HepG2 (cell line): ENCODE measurements around the gene LLGL1. TPM values are rescaled to one million over a fixed set of nuclear protein-coding genes. Genes with fewer than 3 reads are reported as not detected.
A peak's percentile ranks its signal among the peaks of the same experiment; 100 is the strongest.

Experiments
- ATAC-seq: fragments of 200-7000 bp; cut with Tn5 transposase; 3 replicates; pipeline ENCODE4 v1.9.1; 2020; ENCODE audit warnings: mild to moderate bottlenecking, moderate library complexity
- BruUV-seq: library from RNA; stranded (reverse); fragments of 400-500 nt; replicated peaks from 2 replicates; lab custom pipeline; 2021; lab: Mats Ljungman, UMichigan
- CTCF ChIA-PET: fragments of 300-600 bp; formaldehyde crosslinking; extraction: SDS; loops from one replicate; lab custom pipeline; 2021; ENCODE audit warnings: low total read pairs, inconsistent platforms, low intra/inter-chr PET ratio; lab: Yijun Ruan, JAX
- POLR2A ChIA-PET: fragments of 350-600 bp; sonication (Branson Sonifier 250); formaldehyde crosslinking; loops from one replicate; lab custom pipeline; 2020; ENCODE audit warnings: antibody characterized with exemption, inconsistent platforms; lab: Yijun Ruan, JAX
- DNase-seq: peaks from one replicate; pipeline ENCODE4 v3.0.0-alpha.2; 2015; ENCODE audit warnings: low spot score
- FAIRE-seq: peaks from 3 replicates; lab custom pipeline; 2011; peaks lifted over from hg19 to GRCh38; lab: Jason Lieb, UNC
- H2AFZ ChIP-seq: one replicate; pipeline ENCODE4 v1.6.1; 2011; ENCODE audit warnings: low read length, inconsistent platforms
- H3K27ac ChIP-seq: fragments of 300-600 bp; 3 replicates; pipeline ENCODE4 v1.8.0; 2011; ENCODE audit warnings: mixed run types, mild to moderate bottlenecking, mixed read lengths, low read length, inconsistent platforms; ENCODE audit not compliant: insufficient read depth; ENCODE audit errors: extremely low read length
- H3K27me3 ChIP-seq, 2 experiments: fragments of 200-600 bp in 1 of 2; 2 replicates in 1 of 2; 3 replicates in 1 of 2; pipeline versions ENCODE4 v1.6.0 to v1.8.0; 2011; ENCODE audit warnings: low read length in 2 of 2, mild to moderate bottlenecking in 2 of 2, moderate library complexity in 2 of 2, inconsistent platforms in 1 of 2; ENCODE audit not compliant: insufficient read depth in 2 of 2, control insufficient read depth in 1 of 2
- H3K36me3 ChIP-seq, 2 experiments: fragments of 200-600 bp in 1 of 2; replicated peaks in 1 of 2; 2 replicates in 1 of 2; 3 replicates in 1 of 2; pipeline versions ENCODE4 v1.5.1 to v1.8.0; 2011; ENCODE audit warnings: low read length in 2 of 2, inconsistent platforms in 1 of 2; ENCODE audit not compliant: insufficient read depth in 2 of 2, control insufficient read depth in 1 of 2
- H3K4me1 ChIP-seq: 2 replicates; pipeline ENCODE4 v1.5.1; 2012; ENCODE audit warnings: low read length, inconsistent platforms; ENCODE audit not compliant: insufficient read depth
- H3K4me2 ChIP-seq: 2 replicates; pipeline ENCODE4 v1.6.0; 2011; ENCODE audit warnings: low read depth, low read length, inconsistent platforms
- H3K4me3 ChIP-seq, 3 experiments: fragments of 200-600 bp in 1 of 3; sonication (generic), shearing (Covaris generic) in 1 of 3; replicated peaks in 1 of 3; 2 replicates each; pipeline ENCODE4 v1.5.1; 2011 to 2016; ENCODE audit warnings: low read length in 3 of 3, inconsistent platforms in 2 of 3, low read depth in 2 of 3, mild to moderate bottlenecking in 2 of 3, control low read depth in 1 of 3, mixed read lengths in 1 of 3; ENCODE audit not compliant: insufficient read depth in 1 of 3
- H3K79me2 ChIP-seq: one replicate; pipeline ENCODE4 v1.6.1; 2011; ENCODE audit warnings: low read length, inconsistent platforms; ENCODE audit not compliant: insufficient read depth
- H3K9ac ChIP-seq: 2 replicates; pipeline ENCODE4 v1.6.0; 2011; ENCODE audit warnings: mild to moderate bottlenecking, low read depth, low read length, inconsistent platforms; ENCODE audit not compliant: insufficient read depth
- H3K9me3 ChIP-seq: 2 replicates; pipeline ENCODE4 v1.5.1; 2012; ENCODE audit warnings: mild to moderate bottlenecking, low read length
- H4K20me1 ChIP-seq: 2 replicates; pipeline ENCODE4 v1.6.0; 2011; ENCODE audit warnings: inconsistent platforms, mild to moderate bottlenecking, low read length, moderate library complexity; ENCODE audit not compliant: insufficient read depth
- AKAP8 ChIP-seq: sonication (generic); formaldehyde crosslinking; IDR thresholded peaks from 2 replicates; pipeline ENCODE4 v1.5.1; 2020; ENCODE audit warnings: mild to moderate bottlenecking, missing genetic modification reagents
- FOSL2 ChIP-seq: sonication (generic); formaldehyde crosslinking; IDR thresholded peaks from 2 replicates; pipeline ENCODE4 v1.4.0; 2020; ENCODE audit warnings: missing genetic modification reagents
- GATAD1 ChIP-seq: IDR thresholded peaks from 2 replicates; pipeline ENCODE4 v1.6.1; 2016; ENCODE audit warnings: missing genetic modification reagents, missing compliant biosample characterization
- IRX3 ChIP-seq: sonication (generic); formaldehyde crosslinking; IDR thresholded peaks from 2 replicates; pipeline ENCODE4 v1.8.1; 2023; ENCODE audit warnings: mild to moderate bottlenecking, low read depth, missing genetic modification reagents, borderline replicate concordance
- ZBTB38 ChIP-seq: sonication (generic); formaldehyde crosslinking; IDR thresholded peaks from 2 replicates; pipeline ENCODE4 v1.5.1; 2020; ENCODE audit warnings: mild to moderate bottlenecking, missing genetic modification reagents
- ZNF3 ChIP-seq: IDR thresholded peaks from 2 replicates; pipeline ENCODE4 v1.7.0; 2017; ENCODE audit warnings: inconsistent platforms
- ZNF558 ChIP-seq: sonication (generic); formaldehyde crosslinking; IDR thresholded peaks from 2 replicates; pipeline ENCODE4 v1.9.0; 2022; ENCODE audit warnings: mild to moderate bottlenecking, missing genetic modification reagents, borderline replicate concordance
- WGBS: methylation state at CpG from one replicate; pipeline ENCODE4 v1.1.6; 2017; ENCODE audit warnings: low lambda C conversion rate; 5-methylcytosine and 5-hydroxymethylcytosine counted together
- in situ Hi-C: cut with HindIII; loops from 2 replicates; pipeline ENCODE4 v1.10.0; 2017; ENCODE audit warnings: low pct_unique_long_range_greater_than_20kb; ENCODE audit not compliant: extremely low pct_ligation_motif_present
- intact Hi-C: fragments of 100-400 bp; cut with micrococcal nuclease; formaldehyde crosslinking; loops from one replicate; pipeline ENCODE4 v1.10.0; 2022; ENCODE audit not compliant: unreplicated experiment
- polyA plus RNA-seq, 8 experiments: library from polyadenylated mRNA; depleted of rRNA in 3 of 8; stranded (reverse) in 7 of 8; unstranded in 1 of 8; fragments of >200 nt; fragmentation: Illumina TruSeq in 4 of 8; extraction: Trizol in 4 of 8; gene quantifications; 2 replicates each; pipeline versions ENCODE4 v1.2.1 to v1.2.3, GENCODE V29; 2011 to 2016; ENCODE audit warnings: low read depth in 4 of 8, missing spikeins in 1 of 8, mixed read lengths in 1 of 8; ENCODE audit not compliant: insufficient read depth in 1 of 8
- total RNA-seq, 5 experiments: library from RNA; depleted of rRNA; stranded (reverse); fragments of >200 nt; fragmentation: Illumina TruSeq; extraction: Trizol; gene quantifications; 2 replicates each; pipeline ENCODE4 v1.2.3, GENCODE V29; 2016; ENCODE audit warnings: low read depth in 1 of 5
- TF ChIP-seq, protein P1 (sequence below): sonication (generic); formaldehyde crosslinking; IDR thresholded peaks from 2 replicates; pipeline ENCODE4 v1.4.0; 2020; ENCODE audit warnings: mild to moderate bottlenecking, missing genetic modification reagents
- TF ChIP-seq, protein P2 (sequence below): sonication (generic); formaldehyde crosslinking; IDR thresholded peaks from 2 replicates; pipeline ENCODE4 v1.9.0; 2022; ENCODE audit warnings: low read depth, missing genetic modification reagents

The LLGL1 gene
- total and polyA plus RNA-seq, 2 of the 13 experiments (the other 11 are each of a cell fraction or from before 2014, with no cell fraction given): 15.0 to 15.3 TPM

DNA sequence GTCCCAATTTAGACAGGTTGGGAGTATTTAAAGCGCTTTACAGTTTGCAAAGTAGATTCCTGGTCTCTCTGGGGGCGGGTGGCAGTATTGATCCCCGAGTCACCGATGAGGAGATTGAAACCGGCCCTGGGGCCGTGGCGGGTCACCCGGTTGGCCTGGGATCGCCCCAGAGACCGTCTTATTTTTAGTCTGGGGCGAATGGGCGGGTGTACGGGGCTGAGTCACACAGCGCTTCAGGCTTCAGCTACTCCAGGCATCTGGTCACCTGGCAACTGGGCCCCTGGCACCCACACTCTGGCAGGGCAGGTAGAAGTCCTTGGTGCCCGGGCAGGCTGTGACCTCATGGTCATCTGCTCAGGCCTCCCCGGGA is 35.7 kb downstream of the LLGL1 start:
- Histone ChIP-seq H4K20me1 (peaks cover 8% of the 10 kb centered on the region; the same call in 1 of the 2 replicates), H3K27ac (peak overlapping the region; percentile 83), H3K36me3 (peaks cover 4 to 27% of the 10 kb centered on the region in 2 experiments; a peak in 4 of 5 replicates), H3K79me2 (peaks cover 28% of the 10 kb centered on the region), H3K27me3 (no peaks in the 10 kb centered on the region; a peak in 1 of 5 replicates), H3K9ac (peak overlapping the region; percentile 80), H3K4me3 (peak overlapping the region; percentile 75 to 82 (median 81)), H3K4me1 (peaks cover 34% of the 10 kb centered on the region), H3K4me2 (peak overlapping the region; percentile 97), H3K9me3 (no peaks in the 10 kb centered on the region), H2AFZ (no peak overlapping the region)
- intact Hi-C loops: no loop called here
- POLR2A ChIA-PET: interaction anchor here (1.0 to 2.7 kb wide), 4 partner anchors 14 to 102 kb away, joined by 3 to 7 read pairs (median 4); partner anchors contain the start of genes SHMT1, SMCR8 and TOP3A
- no TSS peak for BruUV-seq
- ATAC-seq (peak; percentile 8), FAIRE-seq (no peak), DNase-seq (peak; percentile 24)
- TF ChIP-seq ZNF558 (CRISPR knock-in tag) (0 out of 2 replicates have a peak, but pooled peaks have one; percentile 6), FOSL2 (0 out of 2 replicates have a peak, but pooled peaks have one; percentile 17), ZNF3 (CRISPR knock-in tag) (no peak), IRX3 (CRISPR knock-in tag) (0 out of 2 replicates have a peak, but pooled peaks have one; percentile 6), ZBTB38 (peak; percentile 5; the same call in 1 of the 2 replicates), AKAP8 (0 out of 2 replicates have a peak, but pooled peaks have one; percentile 10), GATAD1 (CRISPR knock-in tag) (no peak)
- TF ChIP-seq, protein P1, sequence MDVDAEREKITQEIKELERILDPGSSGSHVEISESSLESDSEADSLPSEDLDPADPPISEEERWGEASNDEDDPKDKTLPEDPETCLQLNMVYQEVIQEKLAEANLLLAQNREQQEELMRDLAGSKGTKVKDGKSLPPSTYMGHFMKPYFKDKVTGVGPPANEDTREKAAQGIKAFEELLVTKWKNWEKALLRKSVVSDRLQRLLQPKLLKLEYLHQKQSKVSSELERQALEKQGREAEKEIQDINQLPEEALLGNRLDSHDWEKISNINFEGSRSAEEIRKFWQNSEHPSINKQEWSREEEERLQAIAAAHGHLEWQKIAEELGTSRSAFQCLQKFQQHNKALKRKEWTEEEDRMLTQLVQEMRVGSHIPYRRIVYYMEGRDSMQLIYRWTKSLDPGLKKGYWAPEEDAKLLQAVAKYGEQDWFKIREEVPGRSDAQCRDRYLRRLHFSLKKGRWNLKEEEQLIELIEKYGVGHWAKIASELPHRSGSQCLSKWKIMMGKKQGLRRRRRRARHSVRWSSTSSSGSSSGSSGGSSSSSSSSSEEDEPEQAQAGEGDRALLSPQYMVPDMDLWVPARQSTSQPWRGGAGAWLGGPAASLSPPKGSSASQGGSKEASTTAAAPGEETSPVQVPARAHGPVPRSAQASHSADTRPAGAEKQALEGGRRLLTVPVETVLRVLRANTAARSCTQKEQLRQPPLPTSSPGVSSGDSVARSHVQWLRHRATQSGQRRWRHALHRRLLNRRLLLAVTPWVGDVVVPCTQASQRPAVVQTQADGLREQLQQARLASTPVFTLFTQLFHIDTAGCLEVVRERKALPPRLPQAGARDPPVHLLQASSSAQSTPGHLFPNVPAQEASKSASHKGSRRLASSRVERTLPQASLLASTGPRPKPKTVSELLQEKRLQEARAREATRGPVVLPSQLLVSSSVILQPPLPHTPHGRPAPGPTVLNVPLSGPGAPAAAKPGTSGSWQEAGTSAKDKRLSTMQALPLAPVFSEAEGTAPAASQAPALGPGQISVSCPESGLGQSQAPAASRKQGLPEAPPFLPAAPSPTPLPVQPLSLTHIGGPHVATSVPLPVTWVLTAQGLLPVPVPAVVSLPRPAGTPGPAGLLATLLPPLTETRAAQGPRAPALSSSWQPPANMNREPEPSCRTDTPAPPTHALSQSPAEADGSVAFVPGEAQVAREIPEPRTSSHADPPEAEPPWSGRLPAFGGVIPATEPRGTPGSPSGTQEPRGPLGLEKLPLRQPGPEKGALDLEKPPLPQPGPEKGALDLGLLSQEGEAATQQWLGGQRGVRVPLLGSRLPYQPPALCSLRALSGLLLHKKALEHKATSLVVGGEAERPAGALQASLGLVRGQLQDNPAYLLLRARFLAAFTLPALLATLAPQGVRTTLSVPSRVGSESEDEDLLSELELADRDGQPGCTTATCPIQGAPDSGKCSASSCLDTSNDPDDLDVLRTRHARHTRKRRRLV (CRISPR knock-in tag): 0 out of 2 replicates have a peak, but pooled peaks have one; percentile 30
- TF ChIP-seq, protein P2, sequence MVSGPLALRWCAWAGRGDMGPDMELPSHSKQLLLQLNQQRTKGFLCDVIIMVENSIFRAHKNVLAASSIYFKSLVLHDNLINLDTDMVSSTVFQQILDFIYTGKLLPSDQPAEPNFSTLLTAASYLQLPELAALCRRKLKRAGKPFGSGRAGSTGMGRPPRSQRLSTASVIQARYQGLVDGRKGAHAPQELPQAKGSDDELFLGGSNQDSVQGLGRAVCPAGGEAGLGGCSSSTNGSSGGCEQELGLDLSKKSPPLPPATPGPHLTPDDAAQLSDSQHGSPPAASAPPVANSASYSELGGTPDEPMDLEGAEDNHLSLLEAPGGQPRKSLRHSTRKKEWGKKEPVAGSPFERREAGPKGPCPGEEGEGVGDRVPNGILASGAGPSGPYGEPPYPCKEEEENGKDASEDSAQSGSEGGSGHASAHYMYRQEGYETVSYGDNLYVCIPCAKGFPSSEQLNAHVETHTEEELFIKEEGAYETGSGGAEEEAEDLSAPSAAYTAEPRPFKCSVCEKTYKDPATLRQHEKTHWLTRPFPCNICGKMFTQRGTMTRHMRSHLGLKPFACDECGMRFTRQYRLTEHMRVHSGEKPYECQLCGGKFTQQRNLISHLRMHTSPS (CRISPR knock-in tag): peak; percentile 40; the same call in 1 of the 2 replicates
- CTCF ChIA-PET: no interaction called here
- WGBS: 0% methylated on average over 8 of the region's 16 CpGs
- in situ Hi-C loops: no loop called here
